ENCODE measurements around the gene CIAO2B.

CIAO2B gene

DNA sequence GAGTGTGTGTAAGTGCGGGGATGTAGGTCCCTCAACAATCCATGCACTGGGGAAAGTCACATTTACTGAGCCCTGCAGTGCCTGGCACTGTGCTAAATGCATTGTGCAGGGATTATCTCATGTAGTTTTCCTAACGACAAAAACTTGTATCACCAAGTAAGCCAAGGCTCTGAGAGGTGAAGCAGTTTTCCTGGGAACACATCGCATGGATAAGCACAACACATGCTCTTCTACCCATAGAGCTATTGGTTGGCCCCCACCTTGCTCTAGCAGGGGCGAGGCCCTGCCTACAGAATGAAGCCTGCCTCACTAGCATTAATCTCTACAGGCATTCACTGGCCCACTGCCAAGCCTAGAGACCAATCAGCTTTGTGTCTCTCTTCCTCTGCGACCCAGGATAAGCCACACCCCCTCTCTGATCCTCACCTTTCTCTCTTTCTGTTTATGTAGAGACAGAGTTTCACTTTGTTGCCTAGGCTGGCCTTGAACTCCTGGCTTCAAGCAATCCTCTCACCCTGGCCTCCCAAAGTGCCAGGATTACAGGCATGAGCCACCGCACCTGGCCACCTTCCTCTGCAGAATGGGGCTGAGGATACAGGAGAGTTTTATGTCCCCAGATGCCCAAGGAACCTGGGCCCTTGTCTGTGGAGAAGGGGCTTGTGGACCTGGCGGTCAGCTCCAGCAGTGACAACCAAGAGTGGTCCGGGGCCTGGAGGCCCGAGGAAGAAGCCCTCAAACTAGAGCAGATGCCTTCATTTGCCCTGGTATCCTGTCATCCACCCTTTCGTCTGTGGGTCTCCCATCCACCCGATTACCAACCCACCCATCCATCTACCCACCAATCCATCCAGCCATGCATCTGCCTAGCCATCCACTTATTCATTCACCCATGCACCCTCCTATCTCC, 28.3 kb downstream of the CIAO2B start:
- TF ChIP-seq, protein P1, sequence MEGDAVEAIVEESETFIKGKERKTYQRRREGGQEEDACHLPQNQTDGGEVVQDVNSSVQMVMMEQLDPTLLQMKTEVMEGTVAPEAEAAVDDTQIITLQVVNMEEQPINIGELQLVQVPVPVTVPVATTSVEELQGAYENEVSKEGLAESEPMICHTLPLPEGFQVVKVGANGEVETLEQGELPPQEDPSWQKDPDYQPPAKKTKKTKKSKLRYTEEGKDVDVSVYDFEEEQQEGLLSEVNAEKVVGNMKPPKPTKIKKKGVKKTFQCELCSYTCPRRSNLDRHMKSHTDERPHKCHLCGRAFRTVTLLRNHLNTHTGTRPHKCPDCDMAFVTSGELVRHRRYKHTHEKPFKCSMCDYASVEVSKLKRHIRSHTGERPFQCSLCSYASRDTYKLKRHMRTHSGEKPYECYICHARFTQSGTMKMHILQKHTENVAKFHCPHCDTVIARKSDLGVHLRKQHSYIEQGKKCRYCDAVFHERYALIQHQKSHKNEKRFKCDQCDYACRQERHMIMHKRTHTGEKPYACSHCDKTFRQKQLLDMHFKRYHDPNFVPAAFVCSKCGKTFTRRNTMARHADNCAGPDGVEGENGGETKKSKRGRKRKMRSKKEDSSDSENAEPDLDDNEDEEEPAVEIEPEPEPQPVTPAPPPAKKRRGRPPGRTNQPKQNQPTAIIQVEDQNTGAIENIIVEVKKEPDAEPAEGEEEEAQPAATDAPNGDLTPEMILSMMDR (conservative IDR thresholded peaks at IDR 0.05; ENCODE audit: low read length) = no peak
- H3K4me3 ChIP-seq (ENCODE audit: low read length) = no peak overlapping the region
- no peak for DNase-seq (ENCODE audit: low read depth)

DNA sequence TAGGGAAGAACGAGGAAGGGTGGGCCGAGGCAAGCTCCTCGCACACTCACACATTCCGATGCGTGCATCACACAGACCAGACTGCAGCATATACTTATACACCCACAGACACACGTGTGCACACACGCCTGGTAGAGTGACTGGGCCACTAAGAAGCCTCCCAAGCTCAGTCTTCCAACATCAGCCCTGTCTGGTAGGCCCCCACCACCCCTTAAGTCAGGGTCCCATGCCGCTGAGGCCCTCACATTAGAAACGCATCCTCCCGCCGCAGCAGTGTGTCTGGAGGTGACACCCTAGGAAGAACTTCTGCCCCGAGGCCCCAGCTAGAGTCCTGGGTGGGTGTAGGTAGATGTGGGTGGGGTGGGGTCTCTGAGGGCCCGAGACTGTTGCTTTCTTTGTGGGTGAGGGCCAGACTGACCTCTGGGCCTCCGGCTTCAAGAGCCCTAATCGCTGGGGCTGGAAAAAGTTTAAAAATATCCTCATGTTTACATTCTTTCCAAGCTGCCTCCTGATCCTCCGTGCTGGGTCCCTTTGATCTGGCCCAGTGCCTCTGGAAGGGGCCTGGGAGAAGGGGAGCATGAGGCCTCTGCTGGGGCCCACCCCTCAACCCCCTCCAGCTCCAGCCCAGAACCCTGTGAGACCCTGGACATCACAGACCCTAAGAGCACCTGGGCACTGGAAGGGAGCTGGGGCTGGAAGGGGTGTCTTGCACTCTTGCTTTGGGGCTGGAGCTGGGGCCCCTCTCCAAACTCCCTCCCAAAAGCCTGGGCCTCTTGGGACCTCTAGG, 29.2 kb downstream of the CIAO2B start:
- TF ChIP-seq, protein P1 (conservative IDR thresholded peaks at IDR 0.05; ENCODE audit: low read length) = no peak
- DNase-seq (ENCODE audit: low read depth) = no peak
- H3K4me3 ChIP-seq (ENCODE audit: low read length) = no peak overlapping the region

DNA sequence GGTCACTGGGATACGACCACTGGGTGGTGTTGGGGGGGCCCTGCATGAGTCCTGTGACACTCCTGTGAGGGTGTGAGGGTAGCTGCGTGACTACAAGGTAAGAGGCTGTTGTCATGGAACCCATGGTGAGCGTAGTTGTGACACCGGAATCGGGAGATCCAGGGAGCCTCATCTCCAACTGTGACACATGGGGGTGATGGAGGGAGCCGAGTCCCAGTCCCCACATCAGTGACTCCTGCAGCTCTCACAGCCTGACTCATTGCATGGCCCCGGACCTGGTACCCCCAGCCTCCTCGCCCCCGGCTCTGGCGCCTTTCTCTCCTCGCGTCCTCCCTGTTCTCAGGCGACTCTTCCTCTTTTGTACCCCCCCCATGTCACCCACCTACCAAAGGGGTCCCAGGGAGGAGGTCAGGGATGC, 29.8 kb downstream of the CIAO2B start:
- TF ChIP-seq, protein P1 (conservative IDR thresholded peaks at IDR 0.05; ENCODE audit: low read length) = no peak
- H3K4me3 ChIP-seq (ENCODE audit: low read length) = no peak overlapping the region
- no peak for DNase-seq (ENCODE audit: low read depth)

DNA sequence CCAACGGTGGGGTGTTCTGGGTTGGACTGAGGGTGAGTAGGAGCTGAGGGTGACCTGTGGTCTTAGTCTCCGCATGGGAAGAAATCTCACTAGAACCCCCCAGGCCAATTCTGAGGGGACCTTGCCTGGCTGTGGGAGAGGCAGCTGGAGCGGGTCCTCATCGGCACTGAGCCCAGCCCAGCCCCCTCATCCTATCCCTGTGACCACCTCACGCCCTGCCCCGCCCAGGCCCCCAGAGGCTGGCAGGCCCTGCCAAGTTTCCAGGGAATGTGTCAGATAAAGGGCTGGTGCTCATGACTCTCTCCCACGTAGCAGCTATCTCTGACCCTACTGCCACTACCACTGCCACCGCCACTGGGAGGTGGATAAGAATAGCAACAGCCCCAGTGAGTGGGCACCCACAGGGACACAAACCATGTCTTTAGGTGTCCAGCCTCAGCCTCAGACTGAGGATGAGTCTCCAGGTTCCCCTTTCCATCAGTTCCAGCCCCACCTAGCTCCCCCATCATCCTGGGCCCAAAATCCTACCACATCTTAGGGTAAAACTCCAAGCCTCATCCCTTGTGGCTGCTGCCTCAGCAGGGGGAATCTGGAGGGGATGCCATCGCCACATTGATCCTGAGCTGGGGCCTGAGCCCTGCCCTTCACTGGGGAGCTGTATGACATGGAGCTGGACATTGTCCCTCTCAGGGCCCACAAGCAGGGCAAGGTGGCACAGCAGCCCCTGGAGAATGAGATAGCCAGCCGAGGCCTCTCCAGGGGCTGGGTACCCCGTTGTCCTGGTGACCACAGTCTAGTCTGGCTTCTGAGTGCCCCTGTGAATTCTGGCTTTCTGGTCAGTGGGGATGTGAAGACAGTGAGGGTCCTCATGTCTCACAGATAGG, 30.4 kb downstream of the CIAO2B start:
- TF ChIP-seq, protein P1 (conservative IDR thresholded peaks at IDR 0.05; ENCODE audit: low read length) = no peak
- no peak for DNase-seq (ENCODE audit: low read depth)
- no peak overlapping the region for H3K4me3 ChIP-seq (ENCODE audit: low read length)

DNA sequence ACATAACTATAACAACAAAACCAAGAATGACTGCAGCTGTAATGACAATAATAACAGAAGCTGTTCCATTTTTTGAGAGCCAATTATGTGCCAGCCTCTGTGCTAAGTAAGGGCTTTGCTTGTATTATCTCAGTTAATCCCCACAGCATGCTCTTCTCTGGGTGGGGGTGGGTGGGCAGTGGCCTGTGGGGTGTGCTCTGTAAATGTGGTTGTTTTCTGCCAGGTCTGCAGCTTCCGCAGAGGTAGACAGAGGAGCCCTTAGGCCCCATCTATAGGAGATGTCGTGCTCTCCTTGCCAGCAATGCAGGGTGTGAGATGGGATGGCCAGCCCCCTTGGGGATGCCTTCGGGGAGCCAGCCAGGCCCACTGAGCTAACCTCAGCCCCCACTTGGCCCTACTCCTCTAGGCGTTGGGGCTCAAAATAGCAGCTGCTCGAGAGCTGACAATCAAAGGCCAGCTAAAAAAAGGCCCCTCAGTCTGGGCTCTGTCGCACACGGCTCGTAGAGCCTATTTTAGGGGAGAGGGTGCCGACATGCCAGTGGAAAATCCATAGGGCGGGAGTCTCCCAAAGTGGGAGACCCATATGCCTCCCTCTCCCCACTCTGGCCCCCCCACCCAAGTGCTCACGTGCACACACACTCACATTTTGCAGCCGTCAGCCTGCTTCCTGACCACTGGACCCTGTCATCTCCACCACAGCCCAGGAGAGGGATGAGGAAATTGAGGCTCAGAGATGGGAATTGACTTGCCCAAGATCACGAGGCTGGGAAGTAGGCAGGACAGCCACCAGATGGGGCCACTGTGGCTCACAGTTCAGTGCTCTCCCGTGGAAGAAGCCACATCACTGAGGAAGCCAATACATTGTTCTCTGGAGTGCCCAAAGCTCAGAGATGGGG, 31.3 kb downstream of the CIAO2B start:
- TF ChIP-seq, protein P1 (conservative IDR thresholded peaks at IDR 0.05; ENCODE audit: low read length) = no peak
- DNase-seq (ENCODE audit: low read depth) = no peak
- no peak overlapping the region for H3K4me3 ChIP-seq (ENCODE audit: low read length)

GRCh38 chr16:66901626-66902025, 32.6 kb downstream of the CIAO2B start:
- no peak overlapping the region for H3K4me3 ChIP-seq (ENCODE audit: low read length)
- DNase-seq (ENCODE audit: low read depth) = no peak
- TF ChIP-seq, protein P1 (conservative IDR thresholded peaks at IDR 0.05; ENCODE audit: low read length) = no peak

Measured in AG10803 (cell line).